HepG2 (cell line): ENCODE results near the gene FBXL12. TPM values are rescaled to one million over a fixed set of nuclear protein-coding genes. Genes with fewer than 3 reads are reported as not detected.
A peak's percentile ranks its signal among the peaks of the same experiment; 100 is the strongest.

Experiments used
- CTCF ChIP-seq: sonication (generic); formaldehyde crosslinking; IDR thresholded peaks from 2 replicates; pipeline ENCODE4 v1.5.0; 2020; ENCODE audit warnings: mild to moderate bottlenecking, missing genetic modification reagents, moderate library complexity
- ETS1 ChIP-seq: sonication (generic); formaldehyde crosslinking; IDR thresholded peaks from 2 replicates; pipeline ENCODE4 v1.4.0; 2020; ENCODE audit warnings: missing genetic modification reagents
- EZH2 ChIP-seq: conservative IDR thresholded peaks from 2 replicates; pipeline ENCODE4 v1.6.1; 2012; ENCODE audit warnings: mild to moderate bottlenecking, low read depth, low read length, moderate library complexity
- HBP1 ChIP-seq: IDR thresholded peaks from 2 replicates; pipeline ENCODE4 v1.6.1; 2016; ENCODE audit warnings: low read depth, control low read depth
- KDM5A ChIP-seq: fragments of 200-600 bp; sonication (generic); IDR thresholded peaks from 2 replicates; pipeline ENCODE4 v1.7.0; 2018; ENCODE audit warnings: antibody characterized with exemption, mild to moderate bottlenecking, low read length, borderline replicate concordance
- NCOA2 ChIP-seq: sonication (generic); formaldehyde crosslinking; IDR thresholded peaks from 2 replicates; pipeline ENCODE4 v1.8.0; 2022; ENCODE audit warnings: inconsistent platforms
- NCOR1 ChIP-seq: fragments of 200-600 bp; sonication (generic); IDR thresholded peaks from 2 replicates; pipeline ENCODE4 v1.7.0; 2017; ENCODE audit warnings: antibody characterized with exemption, low read length, borderline replicate concordance
- PITX1 ChIP-seq: sonication (generic); formaldehyde crosslinking; IDR thresholded peaks from 2 replicates; pipeline ENCODE4 v1.5.1; 2020; ENCODE audit warnings: mild to moderate bottlenecking, missing genetic modification reagents
- REST ChIP-seq, 2 experiments: IDR thresholded peaks; 2 replicates each; pipeline ENCODE4 v1.6.1; 2011 to 2012; ENCODE audit warnings: low read length in 2 of 2, borderline replicate concordance in 1 of 2, low read depth in 1 of 2, mild to moderate bottlenecking in 1 of 2, moderate library complexity in 1 of 2
- SMAD9 ChIP-seq: sonication (generic); formaldehyde crosslinking; IDR thresholded peaks from 2 replicates; pipeline ENCODE4 v1.5.1; 2020; ENCODE audit warnings: mild to moderate bottlenecking, missing genetic modification reagents
- TSC22D2 ChIP-seq: sonication (generic); formaldehyde crosslinking; IDR thresholded peaks from 2 replicates; pipeline ENCODE4 v1.5.1; 2020; ENCODE audit warnings: missing genetic modification reagents, mild to moderate bottlenecking, borderline replicate concordance
- ZBTB46 ChIP-seq: sonication (generic); formaldehyde crosslinking; IDR thresholded peaks from 2 replicates; pipeline ENCODE4 v1.4.0; 2020; ENCODE audit warnings: mild to moderate bottlenecking, missing genetic modification reagents, borderline replicate concordance
- ZC3H4 ChIP-seq: sonication (generic); formaldehyde crosslinking; IDR thresholded peaks from 2 replicates; pipeline ENCODE4 v1.4.0; 2020; ENCODE audit warnings: missing genetic modification reagents, borderline replicate concordance
- ZNF576 ChIP-seq: sonication (generic); formaldehyde crosslinking; IDR thresholded peaks from 2 replicates; pipeline ENCODE4 v1.4.0; 2020; ENCODE audit warnings: mild to moderate bottlenecking, missing genetic modification reagents
- ZNF644 ChIP-seq: IDR thresholded peaks from 2 replicates; pipeline ENCODE4 v1.6.1; 2016; ENCODE audit warnings: low read depth
- ZNF776 ChIP-seq: sonication (generic); formaldehyde crosslinking; IDR thresholded peaks from 2 replicates; pipeline ENCODE4 v1.4.0; 2020; ENCODE audit warnings: mild to moderate bottlenecking, missing genetic modification reagents
- ZNF891 ChIP-seq: sonication (generic); formaldehyde crosslinking; IDR thresholded peaks from 2 replicates; pipeline ENCODE4 v1.5.0; 2020; ENCODE audit warnings: mild to moderate bottlenecking, missing genetic modification reagents
- polyA plus RNA-seq, 8 experiments: library from polyadenylated mRNA; depleted of rRNA in 3 of 8; stranded (reverse) in 7 of 8; unstranded in 1 of 8; fragments of >200 nt; fragmentation: Illumina TruSeq in 4 of 8; extraction: Trizol in 4 of 8; gene quantifications; 2 replicates each; pipeline versions ENCODE4 v1.2.1 to v1.2.3, GENCODE V29; 2011 to 2016; ENCODE audit warnings: low read depth in 4 of 8, missing spikeins in 1 of 8, mixed read lengths in 1 of 8; ENCODE audit not compliant: insufficient read depth in 1 of 8
- total RNA-seq, 5 experiments: library from RNA; depleted of rRNA; stranded (reverse); fragments of >200 nt; fragmentation: Illumina TruSeq; extraction: Trizol; gene quantifications; 2 replicates each; pipeline ENCODE4 v1.2.3, GENCODE V29; 2016; ENCODE audit warnings: low read depth in 1 of 5

The FBXL12 gene
- total and polyA plus RNA-seq, 2 of the 13 experiments (the other 11 are each of a cell fraction or from before 2014, with no cell fraction given) = 20.4 to 23.1 TPM

GRCh38 chr19:9768175-9769112 lies 50.4 kb downstream of the FBXL12 start, which contains the start of gene ZNF846 (continued):
- TF ChIP-seq REST (IDR thresholded peaks at IDR 0.05; ENCODE audit: borderline replicate concordance in 1 of 2, low read depth in 1 of 2, low read length in 2 of 2) (no peak), ZC3H4 (CRISPR knock-in tag) (no peak), ZNF644 (CRISPR knock-in tag) (no peak), KDM5A (peak; percentile 95), TSC22D2 (peak; percentile 8; the same call in 1 of the 2 replicates), PITX1 (peak; percentile 76; the same call in 1 of the 2 replicates), HBP1 (CRISPR knock-in tag) (peak; percentile 62; the same call in 1 of the 2 replicates), EZH2 (no peak), ZBTB46 (CRISPR knock-in tag) (0 out of 2 replicates have a peak, but pooled peaks have one; percentile 36), ETS1 (CRISPR knock-in tag) (no peak), CTCF (0 out of 2 replicates have a peak, but pooled peaks have one; percentile 20), ZNF576 (no peak), NCOA2 (CRISPR knock-in tag) (peak; percentile 51), NCOR1 (no peak), ZNF891 (CRISPR knock-in tag) (peak; percentile 81; the same call in 1 of the 2 replicates), SMAD9 (CRISPR knock-in tag) (no peak), ZNF776 (CRISPR knock-in tag) (no peak)
